HL-60 (cell line): ENCODE measurements around the gene ZNF48.

Source experiments
- CTCF ChIP-seq: IDR thresholded peaks from one replicate; pipeline ENCODE4 v1.5.1; 2011; ENCODE audit warnings: low read length, control low read depth, inconsistent platforms; ENCODE audit not compliant: insufficient read depth
- GABPA ChIP-seq: IDR thresholded peaks from 2 replicates; pipeline ENCODE4 v1.6.1; 2012; ENCODE audit warnings: low read depth
- POLR2AphosphoS5 ChIP-seq: IDR thresholded peaks from 2 replicates; pipeline ENCODE4 v1.6.1; 2012; ENCODE audit warnings: low read depth
- SPI1 ChIP-seq: IDR thresholded peaks from 2 replicates; pipeline ENCODE4 v1.6.1; 2012; ENCODE audit warnings: low read depth, mild to moderate bottlenecking, borderline replicate concordance
- TF ChIP-seq, protein P1 (sequence below): IDR thresholded peaks from 2 replicates; pipeline ENCODE4 v1.6.1; 2012; ENCODE audit warnings: low read depth; ENCODE audit not compliant: insufficient replicate concordance

GRCh38 chr16:30377050-30377811, 18.0 kb upstream of the ZNF48 start:
- TF ChIP-seq CTCF (no peak), POLR2AphosphoS5 (no peak), GABPA (no peak), SPI1 (no peak)
- TF ChIP-seq, protein P1, sequence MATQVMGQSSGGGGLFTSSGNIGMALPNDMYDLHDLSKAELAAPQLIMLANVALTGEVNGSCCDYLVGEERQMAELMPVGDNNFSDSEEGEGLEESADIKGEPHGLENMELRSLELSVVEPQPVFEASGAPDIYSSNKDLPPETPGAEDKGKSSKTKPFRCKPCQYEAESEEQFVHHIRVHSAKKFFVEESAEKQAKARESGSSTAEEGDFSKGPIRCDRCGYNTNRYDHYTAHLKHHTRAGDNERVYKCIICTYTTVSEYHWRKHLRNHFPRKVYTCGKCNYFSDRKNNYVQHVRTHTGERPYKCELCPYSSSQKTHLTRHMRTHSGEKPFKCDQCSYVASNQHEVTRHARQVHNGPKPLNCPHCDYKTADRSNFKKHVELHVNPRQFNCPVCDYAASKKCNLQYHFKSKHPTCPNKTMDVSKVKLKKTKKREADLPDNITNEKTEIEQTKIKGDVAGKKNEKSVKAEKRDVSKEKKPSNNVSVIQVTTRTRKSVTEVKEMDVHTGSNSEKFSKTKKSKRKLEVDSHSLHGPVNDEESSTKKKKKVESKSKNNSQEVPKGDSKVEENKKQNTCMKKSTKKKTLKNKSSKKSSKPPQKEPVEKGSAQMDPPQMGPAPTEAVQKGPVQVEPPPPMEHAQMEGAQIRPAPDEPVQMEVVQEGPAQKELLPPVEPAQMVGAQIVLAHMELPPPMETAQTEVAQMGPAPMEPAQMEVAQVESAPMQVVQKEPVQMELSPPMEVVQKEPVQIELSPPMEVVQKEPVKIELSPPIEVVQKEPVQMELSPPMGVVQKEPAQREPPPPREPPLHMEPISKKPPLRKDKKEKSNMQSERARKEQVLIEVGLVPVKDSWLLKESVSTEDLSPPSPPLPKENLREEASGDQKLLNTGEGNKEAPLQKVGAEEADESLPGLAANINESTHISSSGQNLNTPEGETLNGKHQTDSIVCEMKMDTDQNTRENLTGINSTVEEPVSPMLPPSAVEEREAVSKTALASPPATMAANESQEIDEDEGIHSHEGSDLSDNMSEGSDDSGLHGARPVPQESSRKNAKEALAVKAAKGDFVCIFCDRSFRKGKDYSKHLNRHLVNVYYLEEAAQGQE, result no peak
